ENCODE results near the gene SAMD4B. TPM values are rescaled to one million over a fixed set of nuclear protein-coding genes. Genes with fewer than 3 reads are reported as not detected.
A peak's percentile ranks its signal among the peaks of the same experiment; 100 is the strongest.

Gene SAMD4B
- total and polyA plus RNA-seq, 9 of the 15 experiments (the other 6 are each of a cell fraction or from before 2014, with no cell fraction given): 3.4 to 90.5 (median 38.0) TPM

DNA sequence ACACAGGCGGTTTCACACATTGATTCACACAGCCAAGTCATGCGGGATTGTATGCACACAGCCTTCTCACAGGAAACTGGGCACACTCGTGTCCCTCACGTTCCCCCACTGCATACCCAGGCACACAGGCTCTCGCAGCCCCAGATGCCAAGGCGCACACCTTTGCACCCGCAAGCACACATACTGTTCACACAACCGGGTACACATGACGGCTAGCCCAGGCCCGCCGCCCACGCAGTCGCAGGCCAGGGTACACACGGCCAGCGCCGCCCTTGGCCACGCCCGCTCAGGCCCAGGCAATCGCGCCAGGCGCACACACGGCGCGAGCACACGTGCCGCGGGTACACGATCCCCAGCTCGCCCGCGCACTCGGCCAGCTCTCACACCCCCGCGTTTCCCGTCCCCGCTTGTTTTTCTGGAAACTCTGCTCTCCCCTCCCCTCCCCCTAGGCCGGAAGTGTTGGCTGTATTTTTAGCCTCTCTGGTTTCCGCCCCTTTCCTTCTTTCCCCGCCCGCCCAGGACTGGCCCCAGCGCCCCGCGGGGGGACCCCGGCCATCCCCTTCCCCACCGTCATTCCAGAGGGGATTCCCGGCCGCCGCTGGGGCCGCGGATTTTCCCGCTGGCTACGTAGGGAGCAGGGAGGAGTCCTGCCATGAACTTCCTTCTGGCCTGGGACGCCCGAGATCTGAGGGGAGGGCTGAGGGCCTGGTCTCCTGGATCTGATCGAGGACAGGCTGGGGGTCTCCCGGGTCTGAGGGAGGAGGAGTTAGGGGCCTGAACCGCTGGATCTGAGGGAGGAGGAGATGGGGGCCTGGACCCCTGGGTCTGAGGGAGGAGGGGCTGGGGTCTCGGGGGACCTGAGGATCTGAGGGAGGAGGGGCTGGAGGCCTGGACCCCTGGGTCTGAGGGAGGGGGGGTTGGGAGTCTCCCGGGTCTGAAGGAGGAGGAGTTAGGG lies 60.4 kb downstream of the SAMD4B start (continued):
- TF ChIP-seq, protein P1, sequence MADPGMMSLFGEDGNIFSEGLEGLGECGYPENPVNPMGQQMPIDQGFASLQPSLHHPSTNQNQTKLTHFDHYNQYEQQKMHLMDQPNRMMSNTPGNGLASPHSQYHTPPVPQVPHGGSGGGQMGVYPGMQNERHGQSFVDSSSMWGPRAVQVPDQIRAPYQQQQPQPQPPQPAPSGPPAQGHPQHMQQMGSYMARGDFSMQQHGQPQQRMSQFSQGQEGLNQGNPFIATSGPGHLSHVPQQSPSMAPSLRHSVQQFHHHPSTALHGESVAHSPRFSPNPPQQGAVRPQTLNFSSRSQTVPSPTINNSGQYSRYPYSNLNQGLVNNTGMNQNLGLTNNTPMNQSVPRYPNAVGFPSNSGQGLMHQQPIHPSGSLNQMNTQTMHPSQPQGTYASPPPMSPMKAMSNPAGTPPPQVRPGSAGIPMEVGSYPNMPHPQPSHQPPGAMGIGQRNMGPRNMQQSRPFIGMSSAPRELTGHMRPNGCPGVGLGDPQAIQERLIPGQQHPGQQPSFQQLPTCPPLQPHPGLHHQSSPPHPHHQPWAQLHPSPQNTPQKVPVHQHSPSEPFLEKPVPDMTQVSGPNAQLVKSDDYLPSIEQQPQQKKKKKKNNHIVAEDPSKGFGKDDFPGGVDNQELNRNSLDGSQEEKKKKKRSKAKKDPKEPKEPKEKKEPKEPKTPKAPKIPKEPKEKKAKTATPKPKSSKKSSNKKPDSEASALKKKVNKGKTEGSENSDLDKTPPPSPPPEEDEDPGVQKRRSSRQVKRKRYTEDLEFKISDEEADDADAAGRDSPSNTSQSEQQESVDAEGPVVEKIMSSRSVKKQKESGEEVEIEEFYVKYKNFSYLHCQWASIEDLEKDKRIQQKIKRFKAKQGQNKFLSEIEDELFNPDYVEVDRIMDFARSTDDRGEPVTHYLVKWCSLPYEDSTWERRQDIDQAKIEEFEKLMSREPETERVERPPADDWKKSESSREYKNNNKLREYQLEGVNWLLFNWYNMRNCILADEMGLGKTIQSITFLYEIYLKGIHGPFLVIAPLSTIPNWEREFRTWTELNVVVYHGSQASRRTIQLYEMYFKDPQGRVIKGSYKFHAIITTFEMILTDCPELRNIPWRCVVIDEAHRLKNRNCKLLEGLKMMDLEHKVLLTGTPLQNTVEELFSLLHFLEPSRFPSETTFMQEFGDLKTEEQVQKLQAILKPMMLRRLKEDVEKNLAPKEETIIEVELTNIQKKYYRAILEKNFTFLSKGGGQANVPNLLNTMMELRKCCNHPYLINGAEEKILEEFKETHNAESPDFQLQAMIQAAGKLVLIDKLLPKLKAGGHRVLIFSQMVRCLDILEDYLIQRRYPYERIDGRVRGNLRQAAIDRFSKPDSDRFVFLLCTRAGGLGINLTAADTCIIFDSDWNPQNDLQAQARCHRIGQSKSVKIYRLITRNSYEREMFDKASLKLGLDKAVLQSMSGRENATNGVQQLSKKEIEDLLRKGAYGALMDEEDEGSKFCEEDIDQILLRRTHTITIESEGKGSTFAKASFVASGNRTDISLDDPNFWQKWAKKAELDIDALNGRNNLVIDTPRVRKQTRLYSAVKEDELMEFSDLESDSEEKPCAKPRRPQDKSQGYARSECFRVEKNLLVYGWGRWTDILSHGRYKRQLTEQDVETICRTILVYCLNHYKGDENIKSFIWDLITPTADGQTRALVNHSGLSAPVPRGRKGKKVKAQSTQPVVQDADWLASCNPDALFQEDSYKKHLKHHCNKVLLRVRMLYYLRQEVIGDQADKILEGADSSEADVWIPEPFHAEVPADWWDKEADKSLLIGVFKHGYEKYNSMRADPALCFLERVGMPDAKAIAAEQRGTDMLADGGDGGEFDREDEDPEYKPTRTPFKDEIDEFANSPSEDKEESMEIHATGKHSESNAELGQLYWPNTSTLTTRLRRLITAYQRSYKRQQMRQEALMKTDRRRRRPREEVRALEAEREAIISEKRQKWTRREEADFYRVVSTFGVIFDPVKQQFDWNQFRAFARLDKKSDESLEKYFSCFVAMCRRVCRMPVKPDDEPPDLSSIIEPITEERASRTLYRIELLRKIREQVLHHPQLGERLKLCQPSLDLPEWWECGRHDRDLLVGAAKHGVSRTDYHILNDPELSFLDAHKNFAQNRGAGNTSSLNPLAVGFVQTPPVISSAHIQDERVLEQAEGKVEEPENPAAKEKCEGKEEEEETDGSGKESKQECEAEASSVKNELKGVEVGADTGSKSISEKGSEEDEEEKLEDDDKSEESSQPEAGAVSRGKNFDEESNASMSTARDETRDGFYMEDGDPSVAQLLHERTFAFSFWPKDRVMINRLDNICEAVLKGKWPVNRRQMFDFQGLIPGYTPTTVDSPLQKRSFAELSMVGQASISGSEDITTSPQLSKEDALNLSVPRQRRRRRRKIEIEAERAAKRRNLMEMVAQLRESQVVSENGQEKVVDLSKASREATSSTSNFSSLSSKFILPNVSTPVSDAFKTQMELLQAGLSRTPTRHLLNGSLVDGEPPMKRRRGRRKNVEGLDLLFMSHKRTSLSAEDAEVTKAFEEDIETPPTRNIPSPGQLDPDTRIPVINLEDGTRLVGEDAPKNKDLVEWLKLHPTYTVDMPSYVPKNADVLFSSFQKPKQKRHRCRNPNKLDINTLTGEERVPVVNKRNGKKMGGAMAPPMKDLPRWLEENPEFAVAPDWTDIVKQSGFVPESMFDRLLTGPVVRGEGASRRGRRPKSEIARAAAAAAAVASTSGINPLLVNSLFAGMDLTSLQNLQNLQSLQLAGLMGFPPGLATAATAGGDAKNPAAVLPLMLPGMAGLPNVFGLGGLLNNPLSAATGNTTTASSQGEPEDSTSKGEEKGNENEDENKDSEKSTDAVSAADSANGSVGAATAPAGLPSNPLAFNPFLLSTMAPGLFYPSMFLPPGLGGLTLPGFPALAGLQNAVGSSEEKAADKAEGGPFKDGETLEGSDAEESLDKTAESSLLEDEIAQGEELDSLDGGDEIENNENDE (IDR thresholded peaks at IDR 0.05; ENCODE audit: low read depth, low read length): no peak
- TF ChIP-seq DPF2 (IDR thresholded peaks at IDR 0.05) (peak; percentile 62), NFE2L1 (tag; IDR thresholded peaks at IDR 0.05; ENCODE audit: borderline replicate concordance, low read depth) (no peak), ZNF175 (CRISPR knock-in tag; IDR thresholded peaks at IDR 0.05; ENCODE audit: low read depth) (no peak), EWSR1 (IDR thresholded peaks at IDR 0.05; ENCODE audit: borderline replicate concordance, low read depth, partially characterized antibody) (no peak), MCM7 (IDR thresholded peaks at IDR 0.05) (no peak), ETV5 (CRISPR knock-in tag; IDR thresholded peaks at IDR 0.05; ENCODE audit: low read depth) (peak; percentile 93), ZKSCAN8 (CRISPR knock-in tag; IDR thresholded peaks at IDR 0.05) (0 out of 2 replicates have a peak, but pooled peaks have one; percentile 4), U2AF2 (optimal IDR thresholded peaks at IDR 0.05; ENCODE audit: low read depth, low read length) (no peak), SRF (CRISPR knock-in tag; IDR thresholded peaks at IDR 0.05) (no peak), ZFPM2 (CRISPR knock-in tag; IDR thresholded peaks at IDR 0.05) (no peak), SP2 (IDR thresholded peaks at IDR 0.05; ENCODE audit: extremely low read depth, low read depth, low read length, poor library complexity, severe bottlenecking) (no peak), RBM14 (IDR thresholded peaks at IDR 0.05; ENCODE audit: borderline replicate concordance, insufficient read depth, low read depth, low read length) (peak; percentile 74; the same call in 1 of the 2 replicates)
- TF ChIP-seq, protein P2, sequence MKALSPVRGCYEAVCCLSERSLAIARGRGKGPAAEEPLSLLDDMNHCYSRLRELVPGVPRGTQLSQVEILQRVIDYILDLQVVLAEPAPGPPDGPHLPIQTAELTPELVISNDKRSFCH (CRISPR knock-in tag; IDR thresholded peaks at IDR 0.05): no peak
- TF ChIP-seq, protein P2 (tag; IDR thresholded peaks at IDR 0.05): peak; percentile 92

Measured in K562 (cell line).